Measurements from ENCODE around the gene C1QC.

DNA sequence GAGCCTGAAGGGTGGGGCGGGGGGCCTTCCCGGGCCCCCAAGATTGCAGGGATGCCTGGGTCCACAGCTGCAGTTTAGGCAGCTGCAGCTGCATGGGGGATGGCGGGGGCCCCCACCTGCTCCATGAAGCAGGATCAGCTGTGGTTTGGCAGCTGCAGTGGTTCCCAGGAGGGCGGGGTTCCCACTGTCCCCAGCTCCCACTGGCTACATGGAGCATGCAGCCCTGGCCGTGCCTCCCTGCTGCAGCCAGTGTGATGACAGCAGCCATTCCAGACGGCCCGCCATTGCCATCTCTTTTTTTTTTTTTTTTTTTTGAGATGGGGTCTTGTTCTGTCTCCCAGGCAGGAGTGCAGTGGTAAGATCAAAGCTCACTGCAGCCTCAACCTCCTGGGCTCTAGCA, 8.0 kb upstream of the C1QC start:
- TF ChIP-seq EZH2 (IDR thresholded peaks at IDR 0.05), result no peak
- TF ChIP-seq POLR2AphosphoS5 (IDR thresholded peaks at IDR 0.05; ENCODE audit: borderline replicate concordance, low read depth, low read length), result no peak
- no peak for TF ChIP-seq FOXP2 (optimal IDR thresholded peaks at IDR 0.05; ENCODE audit: control extremely low read depth, extremely low read length, insufficient read depth)

Data from SK-N-MC (cell line).